GDM1 (cell line): ENCODE data around the gene MYO1D.

Experiments
- DNase-seq: peaks from one replicate; lab custom pipeline; 2025; lab: John Stamatoyannopoulos, UW

The MYO1D gene

DNA sequence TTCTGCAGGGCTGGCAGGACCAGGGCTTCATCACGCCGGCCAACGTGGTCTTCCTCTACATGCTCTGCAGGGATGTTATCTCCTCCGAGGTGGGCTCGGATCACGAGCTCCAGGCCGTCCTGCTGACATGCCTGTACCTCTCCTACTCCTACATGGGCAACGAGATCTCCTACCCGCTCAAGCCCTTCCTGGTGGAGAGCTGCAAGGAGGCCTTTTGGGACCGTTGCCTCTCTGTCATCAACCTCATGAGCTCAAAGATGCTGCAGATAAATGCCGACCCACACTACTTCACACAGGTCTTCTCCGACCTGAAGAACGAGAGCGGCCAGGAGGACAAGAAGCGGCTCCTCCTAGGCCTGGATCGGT is 388.8 kb downstream of the MYO1D start:
- DNase-seq: no peak

DNA sequence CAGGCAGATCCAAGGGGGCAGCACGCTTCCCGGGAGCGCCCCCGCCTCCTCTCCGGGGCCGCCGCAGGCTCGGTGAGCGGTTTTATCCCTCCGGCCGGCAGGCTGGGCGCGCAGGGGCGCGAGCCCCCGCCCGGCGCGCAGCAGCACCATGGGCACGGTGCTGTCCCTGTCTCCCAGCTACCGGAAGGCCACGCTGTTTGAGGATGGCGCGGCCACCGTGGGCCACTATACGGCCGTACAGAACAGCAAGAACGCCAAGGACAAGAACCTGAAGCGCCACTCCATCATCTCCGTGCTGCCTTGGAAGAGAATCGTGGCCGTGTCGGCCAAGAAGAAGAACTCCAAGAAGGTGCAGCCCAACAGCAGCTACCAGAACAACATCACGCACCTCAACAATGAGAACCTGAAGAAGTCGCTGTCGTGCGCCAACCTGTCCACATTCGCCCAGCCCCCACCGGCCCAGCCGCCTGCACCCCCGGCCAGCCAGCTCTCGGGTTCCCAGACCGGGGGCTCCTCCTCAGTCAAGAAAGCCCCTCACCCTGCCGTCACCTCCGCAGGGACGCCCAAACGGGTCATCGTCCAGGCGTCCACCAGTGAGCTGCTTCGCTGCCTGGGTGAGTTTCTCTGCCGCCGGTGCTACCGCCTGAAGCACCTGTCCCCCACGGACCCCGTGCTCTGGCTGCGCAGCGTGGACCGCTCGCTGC is 389.3 kb downstream of the MYO1D start:
- DNase-seq: no peak

DNA sequence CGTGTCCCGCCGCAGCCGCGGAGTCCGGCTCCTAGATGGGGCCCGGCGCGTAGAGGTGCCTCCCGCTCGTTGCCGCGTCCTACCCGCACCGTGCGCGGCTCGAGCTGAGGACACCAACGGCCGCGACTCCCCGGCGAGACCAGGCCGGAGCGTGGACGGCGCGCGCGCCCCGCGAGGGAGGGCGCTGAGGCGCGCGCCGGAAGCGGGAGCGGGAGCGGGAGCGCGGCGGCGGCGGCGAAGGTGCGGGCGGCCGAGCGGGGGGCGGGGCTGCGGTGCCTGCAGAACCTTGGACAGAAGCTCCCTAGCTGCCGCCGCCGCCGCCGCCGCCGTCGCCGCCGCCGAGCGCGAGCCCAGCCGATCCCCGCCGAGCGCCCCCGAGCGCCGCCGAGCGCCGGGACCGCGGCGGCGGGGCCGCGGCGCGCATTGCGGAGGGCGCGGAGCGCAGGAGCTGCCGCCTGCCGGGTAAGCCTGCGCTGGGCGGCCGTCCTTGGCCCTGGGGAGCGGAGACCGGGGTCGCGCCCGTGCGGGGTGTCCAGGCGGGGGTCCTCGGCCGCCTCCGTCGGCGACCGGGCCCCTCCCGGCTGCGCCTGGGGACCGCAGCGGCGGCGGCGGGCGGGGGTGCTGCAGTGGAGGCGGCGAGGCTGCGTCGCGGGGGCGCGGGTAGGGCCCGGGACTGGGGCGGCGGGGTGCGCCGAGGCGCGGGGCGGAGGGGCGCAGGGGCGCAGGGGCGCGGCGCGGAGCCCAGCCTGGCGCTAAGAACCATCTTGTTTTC is 390.0 kb downstream of the MYO1D start, which contains the start of gene CDK5R1:
Gene CDK5R1, plus strand, starts transcription at position 293 of the 772 bp plus-strand sequence. CDS start 628 bp downstream, outside the sequence.
- peak; percentile 37 for DNase-seq

DNA sequence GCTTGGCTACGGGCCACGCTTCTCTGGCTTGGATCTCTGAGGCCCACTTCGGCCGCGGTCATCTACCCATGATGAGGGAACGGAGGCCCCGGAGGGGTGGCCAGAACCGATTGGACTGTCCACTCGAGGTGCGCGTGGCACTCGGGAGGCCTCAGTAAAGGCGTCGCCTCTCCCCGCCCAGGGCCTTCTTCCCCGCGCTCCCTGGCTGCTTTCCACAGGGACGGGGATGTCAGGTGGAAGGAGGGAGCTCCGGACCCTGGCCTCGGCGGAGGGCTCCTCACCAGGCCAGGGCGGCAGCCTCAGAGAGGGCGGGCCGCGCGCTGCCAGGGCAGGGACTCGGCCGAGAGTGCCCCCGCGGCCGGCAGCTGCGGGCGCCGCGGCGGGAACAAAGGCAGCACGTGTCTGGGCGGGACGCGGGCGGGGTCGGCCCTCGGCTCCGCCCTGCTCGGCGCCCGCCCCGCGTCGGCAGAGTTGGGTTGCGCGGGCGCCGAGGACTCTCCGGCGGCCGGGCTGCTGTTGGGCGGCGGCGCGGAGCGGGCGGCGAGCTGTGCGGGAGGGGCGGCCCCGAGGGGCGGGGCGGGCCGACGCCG is 390.7 kb downstream of the MYO1D start:
- DNase-seq: peak; percentile 49

DNA sequence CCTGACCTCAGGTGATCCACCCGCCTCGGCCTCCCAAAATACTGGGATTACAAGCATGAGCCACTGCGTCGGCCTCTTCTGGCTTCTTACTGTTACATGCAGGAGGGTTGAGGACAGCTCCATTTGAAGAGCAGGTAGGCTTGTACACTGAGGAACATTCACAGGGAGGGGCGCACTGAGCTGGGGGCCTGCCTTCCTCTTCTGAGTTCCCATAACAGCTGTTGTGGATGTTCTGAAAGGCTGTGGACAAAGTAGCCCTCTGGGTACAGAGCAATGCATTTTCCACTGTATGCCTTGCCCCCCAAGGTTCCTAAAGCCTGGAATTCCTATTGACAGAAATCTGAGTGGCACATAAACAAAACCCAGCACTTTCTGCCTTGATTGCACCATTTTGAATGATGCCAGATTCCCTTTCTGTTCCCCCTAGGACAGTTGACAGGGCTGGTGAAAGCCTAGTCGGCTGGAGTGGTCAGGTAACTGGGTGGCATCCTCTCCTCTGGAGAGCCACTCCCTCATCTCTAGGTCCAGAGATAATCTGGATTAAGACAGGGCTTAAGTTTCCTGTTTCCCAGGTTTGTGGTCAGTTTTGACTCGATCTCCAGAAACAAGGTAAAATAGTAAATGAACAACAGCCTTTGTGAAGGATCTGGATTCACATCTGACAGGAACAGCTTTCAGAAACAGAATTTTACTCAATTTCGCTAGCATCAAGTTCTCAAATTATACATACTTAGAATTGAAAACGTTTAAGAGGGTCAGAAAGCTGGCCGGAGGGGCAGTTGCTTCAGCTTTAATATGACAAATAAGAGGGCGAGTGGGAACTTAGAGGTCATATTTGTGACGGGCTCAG is 391.4 kb downstream of the MYO1D start:
- DNase-seq: no peak

DNA sequence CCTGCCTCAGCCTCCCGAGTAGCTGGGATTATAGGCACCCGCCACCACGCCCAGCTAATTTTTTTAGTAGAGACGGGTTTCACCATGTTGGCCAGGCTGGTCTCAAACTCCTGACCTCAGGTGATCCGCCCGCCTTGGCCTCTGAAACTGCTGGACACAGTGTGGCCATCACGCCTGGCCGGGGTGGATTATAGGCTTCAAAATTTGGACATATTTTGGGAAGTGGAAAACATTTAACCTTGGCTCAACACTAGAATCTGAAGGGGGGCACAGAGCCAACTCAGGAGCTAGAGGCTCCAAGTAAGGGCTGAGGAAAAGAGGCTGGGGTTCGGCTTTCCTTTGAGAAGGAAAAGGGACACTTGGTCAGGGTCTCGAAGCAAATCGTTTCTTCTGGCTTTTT is 392.3 kb downstream of the MYO1D start:
- no peak for DNase-seq

DNA sequence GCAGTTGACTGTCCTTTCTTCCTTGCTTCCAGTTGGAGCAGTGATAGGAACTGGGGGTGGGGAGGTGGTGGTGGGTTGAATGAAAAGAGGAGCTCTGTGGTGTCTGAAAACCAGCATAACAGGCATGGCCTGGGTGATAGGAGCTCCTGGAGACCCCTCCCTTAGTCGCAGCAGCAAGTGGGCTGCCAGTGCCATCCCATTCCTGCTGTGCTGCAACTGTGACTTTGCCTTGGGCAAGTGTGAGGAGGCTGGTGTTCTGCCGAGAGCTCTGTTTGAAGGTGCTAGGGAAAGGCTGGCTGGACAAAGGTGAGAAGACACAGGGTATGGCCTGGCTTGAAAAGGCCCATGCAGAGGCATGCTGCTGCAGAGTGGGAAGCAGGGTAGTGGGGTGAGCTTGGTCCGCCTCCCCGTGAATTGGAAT is 392.9 kb downstream of the MYO1D start:
- no peak for DNase-seq

DNA sequence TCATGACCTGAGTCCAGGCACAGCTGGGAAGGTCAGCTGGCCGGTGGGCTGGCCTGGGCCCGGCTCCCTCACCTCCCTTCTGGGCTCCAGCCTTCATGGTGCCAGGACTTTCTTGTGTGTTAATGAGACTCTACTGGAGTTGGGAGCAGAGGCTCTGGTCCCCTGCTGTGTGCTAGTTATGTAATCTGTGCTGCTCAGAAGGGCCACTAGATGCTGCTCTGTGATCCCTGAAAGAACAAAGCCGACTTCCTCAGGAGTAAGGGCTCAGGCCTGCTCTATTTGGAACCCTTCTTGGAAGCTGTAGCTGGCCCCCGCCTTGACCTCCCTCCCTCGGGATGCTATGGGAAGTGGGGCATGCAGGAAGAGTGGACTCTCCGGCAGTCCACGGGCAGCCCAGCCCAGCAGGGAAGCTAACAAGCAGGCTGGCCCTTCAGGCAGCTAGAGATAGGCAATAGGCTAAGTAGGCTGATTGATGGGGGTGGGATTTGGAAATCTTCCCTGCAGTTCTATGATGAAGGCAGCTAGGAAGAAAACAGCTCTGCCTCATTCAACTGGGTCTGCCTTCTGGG is 393.4 kb downstream of the MYO1D start:
- DNase-seq: peak; percentile 9

DNA sequence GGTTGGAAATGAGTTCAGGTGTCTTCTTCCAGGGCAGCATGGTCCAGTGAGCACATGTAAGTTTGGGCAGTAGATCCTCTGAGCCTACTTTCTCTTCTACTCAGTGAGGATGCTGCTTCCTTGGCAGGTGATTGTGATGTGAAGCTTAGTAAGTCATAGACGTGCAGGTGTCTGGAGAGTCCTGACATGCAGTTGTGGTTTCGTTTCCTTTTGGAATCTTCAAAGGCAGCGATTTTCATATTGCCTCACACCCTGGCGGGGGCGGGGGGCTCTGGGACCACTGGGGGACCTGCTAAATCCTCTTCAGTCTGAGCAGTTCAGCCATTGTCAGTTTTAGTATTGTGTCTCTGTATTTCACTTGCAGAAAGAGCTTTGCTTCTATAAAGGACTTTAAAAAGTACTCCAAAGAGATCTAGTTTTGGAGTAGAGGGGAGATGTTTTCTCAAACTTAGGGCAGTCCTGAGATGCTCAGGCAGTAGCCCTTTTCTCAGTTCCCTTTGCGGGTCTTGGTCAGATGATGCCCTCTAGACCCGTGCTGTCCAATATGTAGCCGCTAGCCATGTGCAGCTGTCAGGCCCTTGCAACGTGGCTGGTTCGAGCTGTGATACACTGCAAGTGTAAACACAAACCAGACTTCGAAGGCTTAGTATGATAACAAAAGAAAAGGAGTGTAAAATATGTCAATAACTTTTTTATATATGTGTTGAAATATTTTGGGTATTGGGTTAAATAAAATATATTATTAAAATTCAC is 394.2 kb downstream of the MYO1D start:
- DNase-seq: no peak

DNA sequence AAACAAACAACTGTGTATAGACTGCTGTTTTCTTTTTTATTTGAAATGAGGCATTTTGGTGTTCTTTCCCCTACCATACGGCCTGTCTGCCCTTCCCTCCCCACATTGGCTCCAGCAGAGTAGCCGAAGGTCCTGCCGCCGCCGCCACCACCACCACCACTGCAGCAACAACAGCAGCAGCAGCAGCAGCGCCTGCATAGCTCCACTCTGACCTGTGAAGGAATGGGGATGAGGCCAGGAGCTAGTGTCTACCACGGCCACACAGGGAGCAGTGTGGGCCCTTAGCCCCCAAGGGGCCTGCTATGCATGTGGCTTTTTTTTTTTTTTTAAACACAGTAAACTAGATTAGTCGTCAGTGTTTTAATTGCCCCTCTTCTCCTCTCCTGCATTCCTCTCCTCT is 395.7 kb downstream of the MYO1D start:
- DNase-seq: no peak

DNA sequence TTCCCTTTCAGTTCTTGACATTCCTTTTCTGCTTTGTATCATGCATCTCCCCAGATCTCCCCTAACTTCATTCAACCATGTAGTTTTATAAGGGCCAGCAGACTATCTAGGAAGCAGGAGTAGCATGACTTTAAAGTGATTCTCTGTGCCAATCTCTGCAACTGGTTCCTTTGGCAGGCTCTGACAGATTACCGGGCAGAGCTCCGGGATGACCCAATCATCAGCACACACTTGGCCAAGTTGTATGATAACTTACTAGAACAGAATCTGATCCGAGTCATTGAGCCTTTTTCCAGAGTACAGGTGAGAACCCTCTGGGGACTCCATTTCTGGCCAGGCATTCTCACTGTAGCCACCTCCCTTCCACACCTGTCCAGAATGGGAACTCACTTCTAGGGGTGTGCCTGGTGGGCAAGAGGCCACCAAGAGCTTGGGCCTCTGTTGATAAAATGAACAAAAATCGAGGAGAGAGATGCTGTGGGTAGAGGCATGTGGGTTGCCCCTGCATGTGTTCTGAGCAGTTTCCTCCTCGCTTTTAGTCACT is 397.8 kb downstream of the MYO1D start:
- DNase-seq: no peak

DNA sequence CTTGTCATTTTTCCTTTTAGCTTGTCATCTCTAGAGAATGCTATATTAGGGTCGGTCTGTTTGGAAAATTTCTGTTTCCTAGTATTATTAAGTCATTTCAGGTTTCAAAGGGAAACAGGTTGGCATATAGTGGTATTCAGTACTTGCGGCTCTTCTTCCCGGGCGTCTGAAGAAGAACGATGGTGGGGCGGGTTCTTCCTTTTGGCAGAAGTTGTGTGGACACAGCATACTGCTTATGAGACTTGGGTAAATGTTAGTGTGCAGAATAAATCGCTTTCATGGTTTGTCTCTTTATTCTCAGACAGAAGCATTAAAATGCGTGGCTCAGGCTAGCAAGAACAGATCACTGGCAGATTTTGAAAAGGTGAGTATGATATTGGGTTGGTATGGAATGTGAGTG is 399.7 kb downstream of the MYO1D start:
- no peak for DNase-seq

DNA sequence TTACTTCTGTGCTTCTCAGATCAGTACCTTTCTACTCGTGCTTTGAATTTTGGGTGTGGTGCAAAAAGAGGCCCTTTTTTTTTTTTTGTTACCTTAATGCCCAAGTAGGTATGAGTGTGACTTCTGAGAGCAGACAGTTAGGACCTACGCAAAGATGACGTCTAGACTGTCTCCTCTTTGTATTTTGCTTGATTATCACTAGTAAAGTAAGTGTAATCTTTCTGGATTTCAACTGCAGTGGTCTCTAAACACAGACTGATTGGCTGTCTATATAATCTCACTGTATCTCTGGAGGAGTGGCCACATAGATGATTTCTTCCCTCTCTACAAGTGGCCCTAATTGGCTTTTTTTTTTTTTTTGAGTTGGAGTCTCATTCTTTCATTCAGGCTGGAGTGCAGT is 401.7 kb downstream of the MYO1D start:
- DNase-seq: no peak

DNA sequence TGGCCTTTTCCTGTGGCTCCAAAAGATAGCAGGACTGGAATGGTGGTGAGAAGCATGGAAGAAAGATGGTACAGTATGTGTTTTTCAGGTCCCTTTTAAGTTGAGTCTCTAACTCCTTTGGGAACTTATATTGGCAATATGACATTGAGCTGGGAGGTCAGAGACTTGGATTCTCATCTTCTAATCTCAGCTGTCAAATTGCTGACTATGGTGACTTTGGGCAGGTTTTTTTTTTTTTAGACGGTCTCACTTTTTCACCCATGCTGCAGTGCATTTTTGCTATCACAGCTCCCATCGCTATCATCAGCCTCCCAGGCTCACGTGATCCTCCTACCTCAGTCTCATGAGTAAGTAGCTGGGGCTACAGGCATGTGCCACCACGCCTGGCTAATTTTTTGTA is 405.3 kb downstream of the MYO1D start:
- DNase-seq: no peak

DNA sequence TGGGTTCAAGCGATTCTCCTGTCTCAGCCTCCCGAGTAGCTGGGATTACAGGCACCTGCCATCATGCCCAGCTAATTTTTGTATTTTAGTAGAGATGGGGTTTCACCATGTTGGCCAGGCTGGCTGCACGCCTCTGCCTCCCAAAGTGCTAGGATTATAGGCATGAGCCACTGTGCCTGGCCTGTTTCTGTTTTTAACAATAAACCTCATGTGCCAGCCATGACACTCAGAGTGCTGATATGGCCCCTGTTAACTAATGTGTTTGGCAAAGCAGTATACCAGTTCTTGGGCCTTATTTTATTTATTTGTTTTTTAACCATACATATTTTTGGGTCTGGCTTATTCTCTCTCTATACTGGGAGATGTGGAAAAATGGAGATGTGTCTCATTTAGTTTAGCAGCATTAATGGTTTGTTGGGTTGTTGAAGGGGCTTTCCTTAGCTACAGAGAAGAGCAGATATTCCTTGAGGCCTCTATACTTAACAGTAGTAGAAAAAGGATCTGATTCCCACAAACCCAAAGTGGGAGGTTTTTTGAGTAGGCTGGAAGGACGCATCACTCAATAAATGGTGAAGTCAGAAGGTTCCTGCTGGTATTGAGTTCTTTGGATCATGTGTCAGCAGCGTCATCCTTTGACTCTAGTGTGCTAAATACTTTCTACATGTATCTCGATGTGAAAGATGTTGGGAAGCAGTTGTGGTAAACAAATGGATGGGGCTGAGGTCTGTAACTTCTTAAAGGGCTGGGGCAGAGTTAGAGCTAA is 406.3 kb downstream of the MYO1D start:
- DNase-seq: no peak

DNA sequence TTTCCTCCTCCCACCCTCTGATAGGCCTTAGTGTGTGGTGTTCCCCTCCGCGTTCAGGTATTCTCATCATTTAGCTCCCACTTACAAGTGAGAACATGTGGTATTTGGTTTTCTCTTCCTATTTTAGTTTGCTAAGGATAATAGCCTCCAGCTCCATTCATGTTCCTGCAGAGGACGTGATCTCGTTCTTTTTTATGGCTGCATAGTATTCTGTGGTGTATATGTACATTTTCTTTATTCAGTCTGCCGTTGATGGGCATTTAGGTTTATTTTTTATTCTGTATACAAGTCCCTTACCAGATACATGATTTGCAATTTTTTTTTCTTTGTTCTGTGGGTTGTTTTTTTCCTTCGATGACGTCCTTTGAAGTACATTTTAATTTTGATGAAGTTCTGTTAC is 409.0 kb downstream of the MYO1D start:
- no peak for DNase-seq

DNA sequence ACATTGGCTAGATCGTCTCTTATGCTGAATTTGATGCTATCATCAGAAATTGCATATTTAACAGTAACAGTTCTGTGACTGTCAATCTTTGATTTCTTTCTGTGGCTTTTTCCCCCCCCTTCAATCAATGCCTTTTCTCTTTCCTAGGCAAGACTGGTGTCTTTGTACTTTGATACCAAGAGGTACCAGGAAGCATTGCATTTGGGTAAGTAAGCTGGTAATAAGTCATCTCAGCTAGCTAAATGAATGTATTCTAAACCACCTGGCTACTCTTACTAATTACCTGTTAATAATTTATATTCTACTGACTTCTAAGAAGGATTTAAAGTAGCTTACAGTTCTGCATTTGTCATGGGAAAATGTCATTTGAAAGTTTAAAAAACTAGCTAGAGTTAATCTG is 412.6 kb downstream of the MYO1D start:
- DNase-seq: no peak

DNA sequence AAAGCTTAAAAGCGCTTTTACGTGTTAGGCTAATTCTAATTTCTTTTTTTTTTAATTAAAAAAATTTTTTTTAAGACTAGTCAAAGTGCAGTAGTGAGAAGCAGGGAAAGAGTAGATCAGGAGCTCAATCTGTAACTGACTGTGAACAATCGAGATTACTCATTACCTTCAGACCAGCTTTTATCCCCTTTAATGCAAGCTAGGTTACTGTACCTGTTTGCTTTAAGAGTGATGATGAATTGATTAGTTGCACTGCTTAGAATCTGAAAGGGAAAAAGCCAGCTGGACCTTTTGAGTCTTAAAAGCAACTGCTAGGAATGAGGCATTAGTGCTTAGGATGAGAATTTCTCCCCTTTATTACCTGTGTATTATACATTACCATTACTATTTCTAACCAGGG is 413.6 kb downstream of the MYO1D start:
- no peak for DNase-seq

DNA sequence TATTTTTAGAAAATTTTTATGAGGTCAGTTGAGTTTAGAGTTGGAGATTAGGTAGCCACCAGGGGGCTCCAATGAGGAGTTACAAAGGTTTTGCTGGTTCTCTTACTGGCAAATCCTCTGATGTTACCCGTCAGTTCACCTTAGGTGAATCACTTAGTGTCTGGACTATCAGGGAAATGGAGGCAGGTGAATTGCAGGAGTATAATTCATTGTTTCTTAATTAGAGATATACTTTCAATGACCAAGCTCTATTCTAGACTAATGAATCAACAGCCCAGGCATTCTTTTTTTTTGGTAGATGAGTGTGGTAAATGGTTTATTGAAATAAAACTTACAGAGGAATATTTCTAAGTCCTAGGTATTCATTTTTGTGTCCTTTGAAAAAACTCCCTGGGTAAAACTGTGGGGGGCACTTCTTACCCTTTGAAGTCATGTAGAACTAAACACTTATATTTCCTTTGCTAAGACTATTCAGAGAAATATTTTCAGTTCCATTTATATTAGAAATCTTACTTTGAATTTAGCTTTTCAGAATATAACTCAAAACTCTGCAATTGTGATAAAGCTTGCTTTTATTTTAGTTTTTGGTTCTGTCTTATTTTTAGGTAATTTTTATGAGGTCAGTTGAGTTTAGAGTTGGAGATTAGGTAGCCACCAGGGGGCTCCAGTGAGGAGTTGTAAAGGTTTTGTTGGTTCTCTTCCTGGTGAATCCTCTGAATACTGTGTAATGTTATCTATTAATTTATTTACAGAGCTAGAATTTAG is 414.9 kb downstream of the MYO1D start:
- peak; percentile 5 for DNase-seq
